Glutamatergic neuron (in vitro differentiated cells): ENCODE measurements around the gene SMLR1. TPM values are rescaled to one million over a fixed set of nuclear protein-coding genes. Genes with fewer than 3 reads are reported as not detected.

ENCODE experiments used
- DNase-seq: peaks from one replicate; pipeline ENCODE4 v3.0.0; 2022
- H3K27ac Mint-ChIP-seq: one replicate; pipeline ENCODE4 v1.8.0; 2020; ENCODE audit warnings: mild to moderate bottlenecking, mixed read lengths, inconsistent platforms; ENCODE audit not compliant: unreplicated experiment
- H3K27me3 Mint-ChIP-seq: one replicate; pipeline ENCODE4 v1.8.0; 2020; ENCODE audit warnings: mild to moderate bottlenecking, moderate library complexity, mixed read lengths, inconsistent platforms; ENCODE audit not compliant: unreplicated experiment
- H3K36me3 Mint-ChIP-seq: one replicate; pipeline ENCODE4 v1.8.0; 2020; ENCODE audit warnings: mild to moderate bottlenecking, mixed read lengths, inconsistent platforms; ENCODE audit not compliant: unreplicated experiment
- H3K4me1 Mint-ChIP-seq: one replicate; pipeline ENCODE4 v1.8.0; 2020; ENCODE audit warnings: mild to moderate bottlenecking, low read depth, mixed read lengths, inconsistent platforms; ENCODE audit not compliant: unreplicated experiment
- H3K4me3 Mint-ChIP-seq: one replicate; pipeline ENCODE4 v1.8.0; 2020; ENCODE audit warnings: mild to moderate bottlenecking, mixed read lengths, inconsistent platforms; ENCODE audit not compliant: unreplicated experiment
- H3K9me3 Mint-ChIP-seq: one replicate; pipeline ENCODE4 v1.8.0; 2020; ENCODE audit warnings: mild to moderate bottlenecking, moderate library complexity, mixed read lengths, inconsistent platforms; ENCODE audit not compliant: unreplicated experiment
- CTCF ChIP-seq: fragments of 200-600 bp; sonication (generic); IDR thresholded peaks from one replicate; pipeline ENCODE4 v1.5.0; 2021; ENCODE audit not compliant: partially characterized antibody, unreplicated experiment
- total RNA-seq: library from RNA; stranded (reverse); fragmentation: NEBNext Ultra II Directional; extraction: Animal tissue kit (Norgen Biotek cat#: 25700); gene quantifications from one replicate; pipeline ENCODE4 v1.2.1, GENCODE V29; 2021; ENCODE audit not compliant: unreplicated experiment

The SMLR1 gene
- total RNA-seq, 1 donor from 2014 or later, result not detected

- no peak for TF ChIP-seq CTCF
- Mint-ChIP-seq H3K27me3 (no peaks in the 10 kb centered on the region), H3K9me3 (peaks cover 2% of the 10 kb centered on the region), H3K4me1 (peaks cover 6% of the 10 kb centered on the region), H3K27ac (no peak overlapping the region), H3K36me3 (peaks cover 3% of the 10 kb centered on the region), H3K4me3 (no peak overlapping the region)
- DNase-seq, result no peak
Observed at GRCh38 chr6:130849594-130849993, 22.4 kb downstream of the SMLR1 start.

- H3K27ac Mint-ChIP-seq, result no peak overlapping the region
- no peak overlapping the region for H3K4me3 Mint-ChIP-seq
- peaks cover 3% of the 10 kb centered on the region for H3K36me3 Mint-ChIP-seq
- H3K27me3 Mint-ChIP-seq, result no peaks in the 10 kb centered on the region
- no peak for TF ChIP-seq CTCF
- H3K4me1 Mint-ChIP-seq, result peaks cover 6% of the 10 kb centered on the region
- peaks cover 2% of the 10 kb centered on the region for H3K9me3 Mint-ChIP-seq
- no peak for DNase-seq
Observed at GRCh38 chr6:130851026-130851425, 23.8 kb downstream of the SMLR1 start.

- Mint-ChIP-seq H3K27me3 (no peaks in the 10 kb centered on the region), H3K27ac (no peak overlapping the region), H3K4me3 (no peak overlapping the region), H3K4me1 (peaks cover 2% of the 10 kb centered on the region), H3K9me3 (peaks cover 2% of the 10 kb centered on the region), H3K36me3 (peaks cover 3% of the 10 kb centered on the region)
- DNase-seq, result no peak
- no peak for TF ChIP-seq CTCF
Observed at GRCh38 chr6:130852844-130853554, 25.8 kb downstream of the SMLR1 start.

GRCh38 chr6:130853555-130854183 is 26.5 kb downstream of the SMLR1 start:
- no peak for TF ChIP-seq CTCF
- H3K4me3 Mint-ChIP-seq, result no peak overlapping the region
- peaks cover 3% of the 10 kb centered on the region for H3K36me3 Mint-ChIP-seq
- no peaks in the 10 kb centered on the region for H3K27me3 Mint-ChIP-seq
- no peak for DNase-seq
- no peaks in the 10 kb centered on the region for H3K4me1 Mint-ChIP-seq
- peaks cover 2% of the 10 kb centered on the region for H3K9me3 Mint-ChIP-seq
- no peak overlapping the region for H3K27ac Mint-ChIP-seq

- no peak for TF ChIP-seq CTCF
Observed at GRCh38 chr6:130858054-130858453, 30.8 kb downstream of the SMLR1 start.

More at GRCh38 chr6:130858054-130858453, 30.8 kb downstream of the SMLR1 start:
- Mint-ChIP-seq H3K36me3 (no peaks in the 10 kb centered on the region), H3K27ac (no peak overlapping the region), H3K9me3 (no peaks in the 10 kb centered on the region), H3K4me3 (no peak overlapping the region), H3K27me3 (no peaks in the 10 kb centered on the region), H3K4me1 (no peaks in the 10 kb centered on the region)
- no peak for DNase-seq
